ENCODE results near the gene ELK3.

The ELK3 gene

GRCh38 chr12:96155781-96156180, 38.4 kb upstream of the ELK3 start:
- Histone ChIP-seq H3K27me3 (ENCODE audit: insufficient read depth, low read length, poor library complexity) (no peaks in the 10 kb centered on the region), H3K9me3 (ENCODE audit: insufficient read depth, low read length, severe bottlenecking) (no peaks in the 10 kb centered on the region), H4K20me1 (ENCODE audit: insufficient read depth, low read length) (no peaks in the 10 kb centered on the region), H3K9ac (ENCODE audit: low read depth, low read length) (no peak overlapping the region), H3K4me2 (ENCODE audit: insufficient read depth, low read length) (no peak overlapping the region), H3K4me1 (ENCODE audit: insufficient read depth, low read length) (no peaks in the 10 kb centered on the region), H3K4me3 (ENCODE audit: low read depth in 1 of 2, low read length in 2 of 2) (no peak overlapping the region), H3K79me2 (ENCODE audit: insufficient read depth, low read length) (no peaks in the 10 kb centered on the region), H3K27ac (ENCODE audit: low read length) (no peak overlapping the region), H3K36me3 (ENCODE audit: insufficient read depth, low read length) (no peaks in the 10 kb centered on the region), H2AFZ (ENCODE audit: low read depth, low read length) (no peak overlapping the region)
- ATAC-seq (ENCODE audit: insufficient read depth, low read depth) (no peak), DNase-seq (no peak)
- TF ChIP-seq CTCF (IDR thresholded peaks at IDR 0.05; ENCODE audit: borderline replicate concordance, extremely low read depth, low read length, poor library complexity, severe bottlenecking) (no peak), EZH2 (IDR thresholded peaks at IDR 0.05; ENCODE audit: borderline replicate concordance, low read depth, low read length, severe bottlenecking) (no peak)

GRCh38 chr12:96156211-96156610, 38.0 kb upstream of the ELK3 start:
- ATAC-seq (ENCODE audit: insufficient read depth, low read depth), result no peak
- Histone ChIP-seq H3K36me3 (ENCODE audit: insufficient read depth, low read length) (no peaks in the 10 kb centered on the region), H3K4me2 (ENCODE audit: insufficient read depth, low read length) (no peak overlapping the region)

GRCh38 chr12:96157427-96157826, 36.7 kb upstream of the ELK3 start:
- ATAC-seq (ENCODE audit: insufficient read depth, low read depth) (no peak), DNase-seq (no peak)
- no peaks in the 10 kb centered on the region for H3K79me2 ChIP-seq (ENCODE audit: insufficient read depth, low read length)
- H3K27me3 ChIP-seq (ENCODE audit: insufficient read depth, low read length, poor library complexity), result no peaks in the 10 kb centered on the region
- H4K20me1 ChIP-seq (ENCODE audit: insufficient read depth, low read length), result no peaks in the 10 kb centered on the region
- H3K9me3 ChIP-seq (ENCODE audit: insufficient read depth, low read length, severe bottlenecking), result no peaks in the 10 kb centered on the region
- H3K9ac ChIP-seq (ENCODE audit: low read depth, low read length), result no peak overlapping the region
- H3K36me3 ChIP-seq (ENCODE audit: insufficient read depth, low read length), result no peaks in the 10 kb centered on the region
- no peaks in the 10 kb centered on the region for H3K4me1 ChIP-seq (ENCODE audit: insufficient read depth, low read length)
- no peak overlapping the region for H3K4me3 ChIP-seq (ENCODE audit: low read depth in 1 of 2, low read length in 2 of 2)
- no peak overlapping the region for H3K4me2 ChIP-seq (ENCODE audit: insufficient read depth, low read length)
- H2AFZ ChIP-seq (ENCODE audit: low read depth, low read length), result no peak overlapping the region
- H3K27ac ChIP-seq (ENCODE audit: low read length), result no peak overlapping the region
- no peak for TF ChIP-seq EZH2 (IDR thresholded peaks at IDR 0.05; ENCODE audit: borderline replicate concordance, low read depth, low read length, severe bottlenecking)
- no peak for TF ChIP-seq CTCF (IDR thresholded peaks at IDR 0.05; ENCODE audit: borderline replicate concordance, extremely low read depth, low read length, poor library complexity, severe bottlenecking)

More at GRCh38 chr12:96156211-96156610, 38.0 kb upstream of the ELK3 start:
- Histone ChIP-seq H3K9me3 (ENCODE audit: insufficient read depth, low read length, severe bottlenecking) (no peaks in the 10 kb centered on the region), H3K4me3 (ENCODE audit: low read depth in 1 of 2, low read length in 2 of 2) (no peak overlapping the region), H3K4me1 (ENCODE audit: insufficient read depth, low read length) (no peaks in the 10 kb centered on the region), H3K79me2 (ENCODE audit: insufficient read depth, low read length) (no peaks in the 10 kb centered on the region), H3K27ac (ENCODE audit: low read length) (no peak overlapping the region), H4K20me1 (ENCODE audit: insufficient read depth, low read length) (no peaks in the 10 kb centered on the region), H2AFZ (ENCODE audit: low read depth, low read length) (no peak overlapping the region), H3K9ac (ENCODE audit: low read depth, low read length) (no peak overlapping the region), H3K27me3 (ENCODE audit: insufficient read depth, low read length, poor library complexity) (no peaks in the 10 kb centered on the region)
- no peak for DNase-seq
- TF ChIP-seq CTCF (IDR thresholded peaks at IDR 0.05; ENCODE audit: borderline replicate concordance, extremely low read depth, low read length, poor library complexity, severe bottlenecking) (no peak), EZH2 (IDR thresholded peaks at IDR 0.05; ENCODE audit: borderline replicate concordance, low read depth, low read length, severe bottlenecking) (no peak)
